Measurements from ENCODE around the gene PRKD3.

- TF ChIP-seq CTCF (IDR thresholded peaks at IDR 0.05) (no peak), ZFX (IDR thresholded peaks at IDR 0.05; ENCODE audit: borderline replicate concordance) (no peak)
Measured at GRCh38 chr2:37361216-37361815, 36.7 kb upstream of the PRKD3 start.
